ENCODE measurements around the gene WNK1. TPM values are rescaled to one million over a fixed set of nuclear protein-coding genes. Genes with fewer than 3 reads are reported as not detected.
A peak's percentile ranks its signal among the peaks of the same experiment; 100 is the strongest.
"Not testable (repeated sequence)": the region's sequence is repeated elsewhere in the genome, so short reads cannot be mapped to it uniquely, and the experiment has no call there.

The WNK1 gene
- total and polyA plus RNA-seq, 2 donors = 26.3 to 40.2 TPM

DNA sequence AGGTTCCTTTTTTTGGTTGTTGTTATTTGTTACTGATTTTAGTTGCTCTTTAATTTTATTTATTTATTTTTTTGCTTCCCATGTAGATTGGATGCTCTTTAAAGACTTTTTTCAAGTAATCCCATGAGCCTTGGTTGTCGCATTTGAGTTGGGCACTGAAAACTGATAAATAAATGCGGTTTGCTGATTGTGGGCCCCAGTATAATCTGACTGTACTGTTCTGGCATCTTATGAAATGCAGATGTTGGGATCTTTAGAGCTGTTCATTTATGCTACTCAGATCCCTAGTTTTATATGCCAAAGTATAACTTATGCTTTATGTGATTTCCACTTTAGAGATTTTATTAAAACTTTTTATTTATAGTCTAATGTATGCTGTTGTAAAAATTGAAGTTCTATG is 33.3 kb downstream of the WNK1 start:
- Histone ChIP-seq H3K36me3 (ENCODE audit: control insufficient read depth in 2 of 2, insufficient read depth in 2 of 2, low read length in 1 of 2) (no peaks in the 10 kb centered on the region), H3K27ac (ENCODE audit: low read depth in 1 of 2, low read length in 1 of 2) (no peak overlapping the region), H3K4me1 (ENCODE audit: control insufficient read depth in 2 of 2, insufficient read depth in 2 of 2, low read length in 2 of 2) (peaks cover 4% of the 10 kb centered on the region in 2 donors), H3K4me3 (ENCODE audit: low read length in 2 of 2) (no peak overlapping the region), H3K27me3 (ENCODE audit: control insufficient read depth in 2 of 2, insufficient read depth in 1 of 2, low read length in 1 of 2) (no peaks in the 10 kb centered on the region), H3K9me3 (ENCODE audit: control insufficient read depth in 2 of 2, insufficient read depth in 1 of 2, low read length in 1 of 2) (no peaks in the 10 kb centered on the region)
- WGBS = 100% methylated on average over 2 of the region's 2 CpGs
- DNase-seq (ENCODE audit: low read depth in 6 of 9, low spot score in 9 of 9) = no peak

GRCh38 chr12:788288-788687 is 35.9 kb downstream of the WNK1 start:
- Histone ChIP-seq H3K27me3 (ENCODE audit: control insufficient read depth in 2 of 2, insufficient read depth in 1 of 2, low read length in 1 of 2) (no peaks in the 10 kb centered on the region), H3K36me3 (ENCODE audit: control insufficient read depth in 2 of 2, insufficient read depth in 2 of 2, low read length in 1 of 2) (no peaks in the 10 kb centered on the region), H3K4me3 (ENCODE audit: low read length in 2 of 2) (no peak overlapping the region), H3K9me3 (ENCODE audit: control insufficient read depth in 2 of 2, insufficient read depth in 1 of 2, low read length in 1 of 2) (no peaks in the 10 kb centered on the region), H3K4me1 (ENCODE audit: control insufficient read depth in 2 of 2, insufficient read depth in 2 of 2, low read length in 2 of 2) (peaks cover 4% of the 10 kb centered on the region in 2 donors), H3K27ac (ENCODE audit: low read depth in 1 of 2, low read length in 1 of 2) (no peak overlapping the region)
- WGBS = 98% methylated on average over 4 of the region's 4 CpGs
- DNase-seq (ENCODE audit: low read depth in 6 of 9, low spot score in 9 of 9) = no peak

DNA sequence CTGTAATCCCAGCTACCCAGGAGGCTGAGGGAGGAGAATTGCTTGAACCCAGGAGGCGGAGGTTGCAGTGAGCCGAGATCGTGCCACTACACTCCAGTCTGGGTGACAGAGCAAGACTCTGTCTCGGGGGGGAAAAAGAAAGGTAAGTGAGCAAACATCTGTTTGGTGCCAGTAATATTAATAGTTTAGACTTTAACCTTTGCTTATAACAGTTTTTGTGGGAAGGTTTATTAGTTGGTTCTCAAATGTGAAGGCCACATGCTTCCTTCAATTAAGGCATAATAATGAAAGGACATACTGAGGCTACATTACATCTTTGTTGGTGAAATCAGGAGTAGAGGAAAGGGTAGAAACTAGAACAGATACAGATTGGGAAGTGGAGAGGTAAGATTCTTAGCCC is 36.4 kb downstream of the WNK1 start:
- not testable (repeated sequence) for DNase-seq (ENCODE audit: low read depth in 6 of 9, low spot score in 9 of 9); H3K4me1 ChIP-seq (ENCODE audit: control insufficient read depth in 2 of 2, insufficient read depth in 2 of 2, low read length in 2 of 2)
- 97% methylated on average over 4 of the region's 4 CpGs for WGBS

GRCh38 chr12:789852-790563 is 37.6 kb downstream of the WNK1 start:
- Histone ChIP-seq H3K9me3 (ENCODE audit: control insufficient read depth in 2 of 2, insufficient read depth in 1 of 2, low read length in 1 of 2) (no peaks in the 10 kb centered on the region), H3K27ac (ENCODE audit: low read depth in 1 of 2, low read length in 1 of 2) (no peak overlapping the region), H3K4me3 (ENCODE audit: low read length in 2 of 2) (no peak overlapping the region), H3K36me3 (ENCODE audit: control insufficient read depth in 2 of 2, insufficient read depth in 2 of 2, low read length in 1 of 2) (no peaks in the 10 kb centered on the region), H3K4me1 (ENCODE audit: control insufficient read depth in 2 of 2, insufficient read depth in 2 of 2, low read length in 2 of 2) (peaks cover 4 to 8% of the 10 kb centered on the region in 2 donors), H3K27me3 (ENCODE audit: control insufficient read depth in 2 of 2, insufficient read depth in 1 of 2, low read length in 1 of 2) (no peaks in the 10 kb centered on the region)
- WGBS = 90% methylated on average over 3 of the region's 3 CpGs
- DNase-seq (ENCODE audit: low read depth in 6 of 9, low spot score in 9 of 9) = no peak

More for the DNA sequence above, 36.4 kb downstream of the WNK1 start:
- H3K36me3 ChIP-seq (ENCODE audit: control insufficient read depth in 2 of 2, insufficient read depth in 2 of 2, low read length in 1 of 2); H3K27me3 ChIP-seq (ENCODE audit: control insufficient read depth in 2 of 2, insufficient read depth in 1 of 2, low read length in 1 of 2); H3K4me3 ChIP-seq (ENCODE audit: low read length in 2 of 2); H3K27ac ChIP-seq (ENCODE audit: low read depth in 1 of 2, low read length in 1 of 2); H3K9me3 ChIP-seq (ENCODE audit: control insufficient read depth in 2 of 2, insufficient read depth in 1 of 2, low read length in 1 of 2): not testable (repeated sequence)

DNA sequence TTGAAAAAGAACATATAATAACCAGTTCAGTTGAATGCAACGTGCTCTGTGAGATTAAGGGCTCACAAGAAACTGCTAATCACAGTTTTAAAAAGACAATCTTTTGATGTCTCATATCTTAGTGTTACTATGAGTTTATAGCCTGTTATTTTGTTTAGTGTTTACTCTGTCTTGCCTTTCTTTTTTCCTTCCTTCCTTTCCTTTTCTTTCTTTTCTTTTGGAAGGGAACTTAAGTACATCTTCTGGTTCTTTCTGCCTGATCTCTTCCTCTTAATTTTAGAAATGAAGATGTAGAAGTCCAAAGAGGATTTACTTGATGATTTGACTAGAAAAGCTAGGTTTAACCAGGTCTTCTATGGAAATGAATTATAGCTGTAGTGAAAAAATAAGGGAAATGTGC is 38.2 kb downstream of the WNK1 start:
- Histone ChIP-seq H3K9me3 (ENCODE audit: control insufficient read depth in 2 of 2, insufficient read depth in 1 of 2, low read length in 1 of 2) (no peaks in the 10 kb centered on the region), H3K4me1 (ENCODE audit: control insufficient read depth in 2 of 2, insufficient read depth in 2 of 2, low read length in 2 of 2) (peaks cover 6 to 12% of the 10 kb centered on the region in 2 donors), H3K27me3 (ENCODE audit: control insufficient read depth in 2 of 2, insufficient read depth in 1 of 2, low read length in 1 of 2) (no peaks in the 10 kb centered on the region), H3K4me3 (ENCODE audit: low read length in 2 of 2) (no peak overlapping the region), H3K27ac (ENCODE audit: low read depth in 1 of 2, low read length in 1 of 2) (no peak overlapping the region), H3K36me3 (ENCODE audit: control insufficient read depth in 2 of 2, insufficient read depth in 2 of 2, low read length in 1 of 2) (no peaks in the 10 kb centered on the region)
- DNase-seq (ENCODE audit: low read depth in 6 of 9, low spot score in 9 of 9) = no peak
- WGBS = 93% methylated on average over 1 of the region's 1 CpG

- Histone ChIP-seq H3K4me1 (ENCODE audit: control insufficient read depth in 2 of 2, insufficient read depth in 2 of 2, low read length in 2 of 2) (peaks cover 6 to 18% of the 10 kb centered on the region in 2 donors), H3K9me3 (ENCODE audit: control insufficient read depth in 2 of 2, insufficient read depth in 1 of 2, low read length in 1 of 2) (no peaks in the 10 kb centered on the region), H3K4me3 (ENCODE audit: low read length in 2 of 2) (no peak overlapping the region), H3K27me3 (ENCODE audit: control insufficient read depth in 2 of 2, insufficient read depth in 1 of 2, low read length in 1 of 2) (no peaks in the 10 kb centered on the region), H3K36me3 (ENCODE audit: control insufficient read depth in 2 of 2, insufficient read depth in 2 of 2, low read length in 1 of 2) (no peaks in the 10 kb centered on the region), H3K27ac (ENCODE audit: low read depth in 1 of 2, low read length in 1 of 2) (no peak overlapping the region)
- WGBS = 98% methylated on average over 3 of the region's 3 CpGs
- DNase-seq (ENCODE audit: low read depth in 6 of 9, low spot score in 9 of 9) = no peak
Observed at GRCh38 chr12:793037-793436, 40.7 kb downstream of the WNK1 start.

DNA sequence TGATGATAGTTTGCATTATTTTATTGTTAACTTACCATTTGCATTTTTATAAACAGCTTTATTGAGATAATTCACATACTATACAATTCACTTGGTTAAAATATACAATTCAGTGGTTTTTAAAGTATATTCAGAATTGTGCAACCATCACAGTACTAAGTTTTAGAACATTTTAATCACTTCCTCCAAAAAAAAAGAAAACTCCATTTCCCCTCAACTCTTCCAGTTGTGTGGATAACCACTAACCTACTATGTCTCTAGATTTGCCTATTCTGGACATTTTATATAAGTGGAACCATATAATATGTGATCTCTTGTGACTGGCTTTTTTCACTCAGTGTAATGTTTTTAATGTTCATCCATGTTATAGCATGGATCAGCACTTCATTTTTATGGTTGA is 41.3 kb downstream of the WNK1 start:
- Histone ChIP-seq H3K9me3 (ENCODE audit: control insufficient read depth in 2 of 2, insufficient read depth in 1 of 2, low read length in 1 of 2) (no peaks in the 10 kb centered on the region), H3K27me3 (ENCODE audit: control insufficient read depth in 2 of 2, insufficient read depth in 1 of 2, low read length in 1 of 2) (no peaks in the 10 kb centered on the region), H3K4me3 (ENCODE audit: low read length in 2 of 2) (no peak overlapping the region), H3K4me1 (ENCODE audit: control insufficient read depth in 2 of 2, insufficient read depth in 2 of 2, low read length in 2 of 2) (peaks cover 6 to 18% of the 10 kb centered on the region in 2 donors), H3K27ac (ENCODE audit: low read depth in 1 of 2, low read length in 1 of 2) (no peak overlapping the region), H3K36me3 (ENCODE audit: control insufficient read depth in 2 of 2, insufficient read depth in 2 of 2, low read length in 1 of 2) (no peaks in the 10 kb centered on the region)
- DNase-seq (ENCODE audit: low read depth in 6 of 9, low spot score in 9 of 9) = no peak

GRCh38 chr12:795305-795704 is 42.9 kb downstream of the WNK1 start:
- H3K4me1 ChIP-seq (ENCODE audit: control insufficient read depth in 2 of 2, insufficient read depth in 2 of 2, low read length in 2 of 2) = peaks cover 2 to 14% of the 10 kb centered on the region in 2 donors
- H3K27ac ChIP-seq (ENCODE audit: low read depth in 1 of 2, low read length in 1 of 2) = no peak overlapping the region
- no peaks in the 10 kb centered on the region for H3K36me3 ChIP-seq (ENCODE audit: control insufficient read depth in 2 of 2, insufficient read depth in 2 of 2, low read length in 1 of 2)
- no peaks in the 10 kb centered on the region for H3K9me3 ChIP-seq (ENCODE audit: control insufficient read depth in 2 of 2, insufficient read depth in 1 of 2, low read length in 1 of 2)
- no peaks in the 10 kb centered on the region for H3K27me3 ChIP-seq (ENCODE audit: control insufficient read depth in 2 of 2, insufficient read depth in 1 of 2, low read length in 1 of 2)
- peak in 7 of 9 donors; percentile 28 to 72 (median 33) for DNase-seq (ENCODE audit: low read depth in 6 of 9, low spot score in 9 of 9)
- H3K4me3 ChIP-seq (ENCODE audit: low read length in 2 of 2) = no peak overlapping the region
- 30% methylated on average over 4 of the region's 4 CpGs for WGBS

DNA sequence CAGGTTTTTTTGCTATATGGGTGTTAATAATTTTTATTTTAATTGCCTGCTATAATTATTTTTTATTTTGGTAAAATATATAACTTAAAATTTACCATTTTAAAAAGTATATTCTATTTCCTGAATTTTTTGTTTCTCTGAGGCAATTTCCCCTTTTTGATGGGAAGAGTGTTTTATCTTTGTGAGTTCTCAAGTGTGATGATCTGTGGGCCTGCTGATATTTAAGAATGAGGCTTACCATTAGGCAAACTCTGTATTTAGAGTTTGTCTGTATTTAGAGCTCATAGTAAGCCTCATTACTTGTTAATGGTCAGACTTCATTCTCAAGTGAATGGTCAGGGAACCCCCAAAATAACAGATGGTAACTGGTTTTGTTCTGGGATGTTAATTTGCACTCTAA is 48.0 kb downstream of the WNK1 start:
- Histone ChIP-seq H3K36me3 (ENCODE audit: control insufficient read depth in 2 of 2, insufficient read depth in 2 of 2, low read length in 1 of 2) (no peaks in the 10 kb centered on the region), H3K4me1 (ENCODE audit: control insufficient read depth in 2 of 2, insufficient read depth in 2 of 2, low read length in 2 of 2) (peaks cover under 1 to 10% of the 10 kb centered on the region in 2 donors), H3K27ac (ENCODE audit: low read depth in 1 of 2, low read length in 1 of 2) (no peak overlapping the region), H3K27me3 (ENCODE audit: control insufficient read depth in 2 of 2, insufficient read depth in 1 of 2, low read length in 1 of 2) (no peaks in the 10 kb centered on the region), H3K9me3 (ENCODE audit: control insufficient read depth in 2 of 2, insufficient read depth in 1 of 2, low read length in 1 of 2) (no peaks in the 10 kb centered on the region), H3K4me3 (ENCODE audit: low read length in 2 of 2) (no peak overlapping the region)
- DNase-seq (ENCODE audit: low read depth in 6 of 9, low spot score in 9 of 9) = no peak

Data from thymus (tissue), 11 donors.